IMR-90 (cell line): ENCODE data around the gene NAA38.

Source experiments
- CEBPB ChIP-seq: IDR thresholded peaks from 2 replicates; pipeline ENCODE4 v1.6.1; 2012; ENCODE audit warnings: low read depth, low read length, improper control_type of control experiment
- CHD1 ChIP-seq: IDR thresholded peaks from 2 replicates; pipeline ENCODE4 v1.6.1; 2012; ENCODE audit warnings: low read depth, low read length, improper control_type of control experiment
- ELK1 ChIP-seq: fragments of 150-350 bp; IDR thresholded peaks from 2 replicates; pipeline ENCODE4 v1.6.1; 2016; ENCODE audit warnings: low read depth, mild to moderate bottlenecking, low read length, moderate library complexity, borderline replicate concordance
- FOS ChIP-seq: fragments of 150-350 bp; IDR thresholded peaks from 2 replicates; pipeline ENCODE4 v1.6.1; 2016; ENCODE audit warnings: low read depth, low read length
- MXI1 ChIP-seq: IDR thresholded peaks from 2 replicates; pipeline ENCODE4 v1.6.1; 2012; ENCODE audit warnings: low read depth, mild to moderate bottlenecking, low read length, moderate library complexity, borderline replicate concordance
- POLR2A ChIP-seq: IDR thresholded peaks from 2 replicates; pipeline ENCODE4 v1.6.1; 2012; ENCODE audit warnings: mild to moderate bottlenecking, low read depth, low read length
- RCOR1 ChIP-seq: IDR thresholded peaks from 2 replicates; pipeline ENCODE4 v1.6.1; 2012; ENCODE audit warnings: mild to moderate bottlenecking, low read length, improper control_type of control experiment; ENCODE audit not compliant: insufficient replicate concordance
- RFX5 ChIP-seq: IDR thresholded peaks from 2 replicates; pipeline ENCODE4 v1.8.0; 2012; ENCODE audit warnings: low read depth, mild to moderate bottlenecking, low read length, moderate library complexity
- SMC3 ChIP-seq: fragments of 150-350 bp; IDR thresholded peaks from 2 replicates; pipeline ENCODE4 v1.6.1; 2016; ENCODE audit warnings: low read depth, mild to moderate bottlenecking, antibody characterized with exemption, low read length, moderate library complexity
- TF ChIP-seq, protein P1 (sequence below): conservative IDR thresholded peaks from 2 replicates; pipeline ENCODE4 v1.5.1; 2012; ENCODE audit warnings: mild to moderate bottlenecking, low read depth, low read length, improper control_type of control experiment

- TF ChIP-seq, protein P1, sequence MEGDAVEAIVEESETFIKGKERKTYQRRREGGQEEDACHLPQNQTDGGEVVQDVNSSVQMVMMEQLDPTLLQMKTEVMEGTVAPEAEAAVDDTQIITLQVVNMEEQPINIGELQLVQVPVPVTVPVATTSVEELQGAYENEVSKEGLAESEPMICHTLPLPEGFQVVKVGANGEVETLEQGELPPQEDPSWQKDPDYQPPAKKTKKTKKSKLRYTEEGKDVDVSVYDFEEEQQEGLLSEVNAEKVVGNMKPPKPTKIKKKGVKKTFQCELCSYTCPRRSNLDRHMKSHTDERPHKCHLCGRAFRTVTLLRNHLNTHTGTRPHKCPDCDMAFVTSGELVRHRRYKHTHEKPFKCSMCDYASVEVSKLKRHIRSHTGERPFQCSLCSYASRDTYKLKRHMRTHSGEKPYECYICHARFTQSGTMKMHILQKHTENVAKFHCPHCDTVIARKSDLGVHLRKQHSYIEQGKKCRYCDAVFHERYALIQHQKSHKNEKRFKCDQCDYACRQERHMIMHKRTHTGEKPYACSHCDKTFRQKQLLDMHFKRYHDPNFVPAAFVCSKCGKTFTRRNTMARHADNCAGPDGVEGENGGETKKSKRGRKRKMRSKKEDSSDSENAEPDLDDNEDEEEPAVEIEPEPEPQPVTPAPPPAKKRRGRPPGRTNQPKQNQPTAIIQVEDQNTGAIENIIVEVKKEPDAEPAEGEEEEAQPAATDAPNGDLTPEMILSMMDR = no peak
- no peak for TF ChIP-seq POLR2A
- no peak for TF ChIP-seq FOS
- no peak for TF ChIP-seq CHD1
- TF ChIP-seq CEBPB = no peak
- no peak for TF ChIP-seq SMC3
- TF ChIP-seq RCOR1 = no peak
- TF ChIP-seq MXI1 = no peak
- TF ChIP-seq RFX5 = no peak
- TF ChIP-seq ELK1 = no peak
Observed at GRCh38 chr17:7897090-7897489, 39.7 kb upstream of the NAA38 start.
